Neural cell (in vitro differentiated cells): Measurements from ENCODE around the gene RARRES1. TPM values are rescaled to one million over a fixed set of nuclear protein-coding genes. Genes with fewer than 3 reads are reported as not detected.

Experiments
- H2AFZ ChIP-seq: fragments of 200-600, 300-800 bp; sonication (generic), shearing (Covaris generic); 2 replicates; pipeline ENCODE4 v1.6.0; 2014; ENCODE audit warnings: low read depth, mild to moderate bottlenecking, antibody characterized with exemption, low read length, moderate library complexity
- H3F3A ChIP-seq: fragments of 200-600 bp; shearing (Covaris generic); 2 replicates; pipeline ENCODE4 v1.6.1; 2016; ENCODE audit warnings: mild to moderate bottlenecking, moderate library complexity, mixed read lengths, antibody characterized with exemption, low read length; ENCODE audit not compliant: insufficient read depth, poor library complexity, severe bottlenecking
- H3K27ac ChIP-seq: fragments of 200-600, 300-800 bp; sonication (generic), shearing (Covaris generic); 2 replicates; pipeline ENCODE4 v1.5.1; 2014; ENCODE audit warnings: mild to moderate bottlenecking, low read length, moderate library complexity
- H3K27me3 ChIP-seq: fragments of 300-800, 200-600 bp; sonication (generic), shearing (Covaris generic); 2 replicates; pipeline ENCODE4 v1.6.0; 2014; ENCODE audit warnings: mild to moderate bottlenecking, low read depth, low read length, moderate library complexity; ENCODE audit not compliant: insufficient read depth
- H3K36me3 ChIP-seq: fragments of 300-800, 200-600 bp; sonication (generic), shearing (Covaris generic); 2 replicates; pipeline ENCODE4 v1.5.1; 2014; ENCODE audit warnings: mild to moderate bottlenecking, antibody characterized with exemption, low read length, moderate library complexity; ENCODE audit not compliant: insufficient read depth
- H3K4me2 ChIP-seq: fragments of 300-800, 200-600 bp; sonication (generic), shearing (Covaris generic); 2 replicates; pipeline ENCODE4 v1.6.0; 2014; ENCODE audit warnings: mild to moderate bottlenecking, low read length
- H3K4me3 ChIP-seq: fragments of 300-800, 200-600 bp; sonication (generic), shearing (Covaris generic); 2 replicates; pipeline ENCODE4 v1.5.1; 2014; ENCODE audit warnings: mild to moderate bottlenecking, low read length, moderate library complexity
- H3K79me2 ChIP-seq: fragments of 200-600 bp; shearing (Covaris generic); replicated peaks from 2 replicates; pipeline ENCODE4 v1.6.0; 2014; ENCODE audit warnings: mild to moderate bottlenecking, low read length, moderate library complexity; ENCODE audit not compliant: insufficient read depth
- H3K9ac ChIP-seq: fragments of 300-800, 200-600 bp; sonication (generic), shearing (Covaris generic); 2 replicates; pipeline ENCODE4 v1.6.1; 2016; ENCODE audit warnings: mild to moderate bottlenecking, low read length, mixed read lengths
- H3K9me2 ChIP-seq: fragments of 200-600 bp; shearing (Covaris generic); 2 replicates; pipeline ENCODE4 v1.6.1; 2016; ENCODE audit warnings: mild to moderate bottlenecking, low read length, mixed read lengths; ENCODE audit not compliant: insufficient read depth
- H3K9me3 ChIP-seq: fragments of 200-600, 300-800 bp; sonication (generic), shearing (Covaris generic); 2 replicates; pipeline ENCODE4 v1.6.1; 2016; ENCODE audit warnings: mild to moderate bottlenecking, mixed run types, low read length, moderate library complexity, mixed read lengths
- H4K20me1 ChIP-seq: fragments of 200-600 bp; shearing (Covaris generic); 2 replicates; pipeline ENCODE4 v1.6.1; 2016; ENCODE audit warnings: mild to moderate bottlenecking, mixed run types; ENCODE audit not compliant: insufficient read depth
- CTCF ChIP-seq: fragments of 450-650 bp; IDR thresholded peaks from 2 replicates; pipeline ENCODE4 v1.5.1; 2014; ENCODE audit warnings: antibody characterized with exemption, mild to moderate bottlenecking, moderate library complexity; ENCODE audit not compliant: poor library complexity, severe bottlenecking
- EP300 ChIP-seq: fragments of 450-650 bp; conservative IDR thresholded peaks from 2 replicates; pipeline ENCODE4 v1.6.1; 2014; ENCODE audit warnings: antibody characterized with exemption, mild to moderate bottlenecking, moderate library complexity; ENCODE audit not compliant: poor library complexity, severe bottlenecking
- EZH2 ChIP-seq: fragments of 200-600, 300-800 bp; shearing (Covaris generic), sonication (generic); IDR thresholded peaks from 2 replicates; pipeline ENCODE4 v1.6.1; 2014; ENCODE audit warnings: antibody characterized with exemption, low read length, borderline replicate concordance, mild to moderate bottlenecking; ENCODE audit not compliant: insufficient read depth, poor library complexity, severe bottlenecking
- MXI1 ChIP-seq: fragments of 450-650 bp; conservative IDR thresholded peaks from 2 replicates; pipeline ENCODE4 v1.6.1; 2014; ENCODE audit warnings: antibody characterized with exemption, mild to moderate bottlenecking; ENCODE audit not compliant: poor library complexity, severe bottlenecking
- POLR2AphosphoS5 ChIP-seq: IDR thresholded peaks from 2 replicates; pipeline ENCODE4 v1.6.1; 2012
- RAD21 ChIP-seq: fragments of 450-650 bp; conservative IDR thresholded peaks from 2 replicates; pipeline ENCODE4 v1.6.1; 2014; ENCODE audit warnings: antibody characterized with exemption, mild to moderate bottlenecking, moderate library complexity
- REST ChIP-seq: IDR thresholded peaks from 2 replicates; pipeline ENCODE4 v1.6.1; 2012; ENCODE audit warnings: borderline replicate concordance
- SMC3 ChIP-seq: fragments of 450-650 bp; conservative IDR thresholded peaks from 2 replicates; pipeline ENCODE4 v1.6.1; 2014; ENCODE audit warnings: antibody characterized with exemption, mild to moderate bottlenecking, moderate library complexity; ENCODE audit not compliant: poor library complexity
- TAF1 ChIP-seq: IDR thresholded peaks from 2 replicates; pipeline ENCODE4 v1.6.1; 2012; ENCODE audit warnings: low read depth
- polyA plus RNA-seq: library from polyadenylated mRNA; depleted of rRNA; stranded (reverse); fragments of >200 nt; gene quantifications from 2 replicates; pipeline ENCODE4 v1.2.3, GENCODE V29; 2014

The RARRES1 gene
- polyA plus RNA-seq, 1 donor from 2014 or later, result not detected

GRCh38 chr3:158713094-158713499 is 19.2 kb downstream of the RARRES1 start:
- Histone ChIP-seq H3K27me3 (no peaks in the 10 kb centered on the region), H3K9me2 (no peaks in the 10 kb centered on the region), H3K4me3 (no peak overlapping the region), H3F3A (no peaks in the 10 kb centered on the region), H3K9ac (no peak overlapping the region), H3K36me3 (no peaks in the 10 kb centered on the region), H3K9me3 (no peaks in the 10 kb centered on the region), H3K4me2 (no peak overlapping the region), H3K79me2 (no peaks in the 10 kb centered on the region), H4K20me1 (no peaks in the 10 kb centered on the region), H3K27ac (no peak overlapping the region), H2AFZ (no peak overlapping the region)
- TF ChIP-seq TAF1, result no peak
- no peak for TF ChIP-seq EP300
- no peak for TF ChIP-seq SMC3
- no peak for TF ChIP-seq CTCF
- no peak for TF ChIP-seq EZH2
- TF ChIP-seq REST, result no peak
- no peak for TF ChIP-seq RAD21
- no peak for TF ChIP-seq MXI1
- TF ChIP-seq POLR2AphosphoS5, result no peak

GRCh38 chr3:158712443-158712842 is 19.8 kb downstream of the RARRES1 start:
- H3K9me3 ChIP-seq, result no peaks in the 10 kb centered on the region
- H3F3A ChIP-seq, result no peaks in the 10 kb centered on the region
- H4K20me1 ChIP-seq, result no peaks in the 10 kb centered on the region
- no peak overlapping the region for H3K4me3 ChIP-seq
- H3K27me3 ChIP-seq, result no peaks in the 10 kb centered on the region
- H3K9ac ChIP-seq, result no peak overlapping the region
- no peaks in the 10 kb centered on the region for H3K36me3 ChIP-seq
- H3K27ac ChIP-seq, result no peak overlapping the region
- H3K79me2 ChIP-seq, result no peaks in the 10 kb centered on the region
- no peak overlapping the region for H2AFZ ChIP-seq
- TF ChIP-seq TAF1 (no peak), EP300 (no peak), MXI1 (no peak), REST (no peak), SMC3 (no peak), EZH2 (no peak), POLR2AphosphoS5 (no peak), RAD21 (no peak), CTCF (no peak)
- no peak overlapping the region for H3K4me2 ChIP-seq
- no peaks in the 10 kb centered on the region for H3K9me2 ChIP-seq
